GM12878 (cell line): Measurements from ENCODE around the gene PRSS27.

Experiments
- CREB1 ChIP-seq: IDR thresholded peaks from 2 replicates; pipeline ENCODE4 v1.6.1; 2012; ENCODE audit warnings: low read depth, mild to moderate bottlenecking, inconsistent platforms
- CREM ChIP-seq: IDR thresholded peaks from 2 replicates; pipeline ENCODE4 v1.6.1; 2014; ENCODE audit warnings: antibody characterized with exemption, low read depth
- CTCF ChIP-seq, 3 experiments: IDR thresholded peaks in 2 of 3; conservative IDR thresholded peaks in 1 of 3; 2 replicates each; pipeline ENCODE4 v1.5.1; 2011; ENCODE audit warnings: low read depth in 3 of 3, low read length in 3 of 3, mild to moderate bottlenecking in 3 of 3, control low read depth in 2 of 3, moderate library complexity in 2 of 3, inconsistent platforms in 1 of 3, mixed read lengths in 1 of 3; ENCODE audit not compliant: control insufficient read depth in 2 of 3, insufficient read depth in 1 of 3; ENCODE audit errors: extremely low read depth in 1 of 3
- RFX5 ChIP-seq: IDR thresholded peaks from 2 replicates; pipeline ENCODE4 v1.6.1; 2011; ENCODE audit warnings: low read depth, low read length, improper control_type of control experiment

GRCh38 chr16:2691491-2692248 lies 28.4 kb downstream of the PRSS27 start:
- TF ChIP-seq CREM = no peak
- no peak for TF ChIP-seq CREB1
- TF ChIP-seq RFX5 = no peak
- TF ChIP-seq CTCF (IDR thresholded peaks at IDR 0.05 in 2 of 3, conservative IDR thresholded peaks at IDR 0.05 in 1 of 3; ENCODE audit: control insufficient read depth in 2 of 3, extremely low read depth in 1 of 3, insufficient read depth in 1 of 3, low read depth in 3 of 3, low read length in 3 of 3) = no peak
